ENCODE results near the gene PCDHA5.
"Not testable (repeated sequence)": the region's sequence is repeated elsewhere in the genome, so short reads cannot be mapped to it uniquely, and the experiment has no call there.

- TF ChIP-seq ZNF70 (CRISPR knock-in tag; IDR thresholded peaks at IDR 0.05); TOX (CRISPR knock-in tag; IDR thresholded peaks at IDR 0.05; ENCODE audit: borderline replicate concordance); RARB (CRISPR knock-in tag; IDR thresholded peaks at IDR 0.05); ZFP3 (CRISPR knock-in tag; IDR thresholded peaks at IDR 0.05); ZFP30 (CRISPR knock-in tag; IDR thresholded peaks at IDR 0.05): not testable (repeated sequence)
These were observed 8.4 kb downstream of the PCDHA5 start for GRCh38 chr5:140829511-140830501.
